ENCODE measurements around the gene MALT1.
"Not testable (repeated sequence)": the region's sequence is repeated elsewhere in the genome, so short reads cannot be mapped to it uniquely, and the experiment has no call there.

MALT1 gene

DNA sequence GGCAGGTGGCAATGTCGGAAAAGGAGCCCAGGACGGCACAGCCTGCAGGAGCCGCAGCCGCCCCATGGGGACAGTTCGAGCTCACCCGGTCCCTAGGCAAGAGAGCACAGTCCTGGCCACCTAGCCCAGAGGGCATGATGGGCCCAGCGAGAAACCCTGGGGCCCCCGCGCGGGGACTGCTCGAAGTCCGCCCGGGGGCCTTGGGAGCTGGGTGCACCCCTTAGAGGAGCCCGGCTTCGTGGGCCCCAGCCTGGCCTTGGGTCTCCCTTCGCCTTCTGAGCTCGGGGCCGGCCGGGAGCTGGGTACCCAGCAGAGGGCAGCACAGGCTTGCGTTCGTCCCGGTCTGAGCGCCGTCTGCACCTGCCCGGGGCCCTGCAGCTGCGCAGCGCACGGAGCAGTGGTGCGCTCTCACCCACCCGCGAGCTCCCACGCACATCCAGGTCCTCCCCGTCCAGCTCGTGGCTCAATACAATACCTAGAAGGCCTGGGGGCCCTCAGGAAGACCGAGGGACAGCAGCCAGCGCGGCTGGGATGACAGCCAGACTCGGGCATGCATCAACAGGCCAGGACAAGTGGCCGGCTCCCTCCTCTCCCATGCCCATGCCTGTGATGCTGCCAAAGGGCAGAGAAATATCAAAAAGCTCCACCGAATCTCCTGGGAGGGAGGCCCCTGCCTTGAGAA, 97.2 kb downstream of the MALT1 start:
- peaks cover 83% of the 10 kb centered on the region for H3K27me3 Mint-ChIP-seq
- no peaks in the 10 kb centered on the region for H3K9me3 Mint-ChIP-seq
- DNase-seq = peak; percentile 81
- CTCF ChIA-PET = interaction anchor here (0.5 to 11.4 kb wide), 24 partner anchors 9 to 535 kb away, joined by 3 to 351 read pairs (median 4); no protein-coding TSS in a partner anchor
- no peak overlapping the region for H3K27ac Mint-ChIP-seq
- H3K36me3 Mint-ChIP-seq = no peaks in the 10 kb centered on the region
- H3K4me1 Mint-ChIP-seq = peaks cover 20% of the 10 kb centered on the region
- no peak overlapping the region for H3K4me3 Mint-ChIP-seq

DNA sequence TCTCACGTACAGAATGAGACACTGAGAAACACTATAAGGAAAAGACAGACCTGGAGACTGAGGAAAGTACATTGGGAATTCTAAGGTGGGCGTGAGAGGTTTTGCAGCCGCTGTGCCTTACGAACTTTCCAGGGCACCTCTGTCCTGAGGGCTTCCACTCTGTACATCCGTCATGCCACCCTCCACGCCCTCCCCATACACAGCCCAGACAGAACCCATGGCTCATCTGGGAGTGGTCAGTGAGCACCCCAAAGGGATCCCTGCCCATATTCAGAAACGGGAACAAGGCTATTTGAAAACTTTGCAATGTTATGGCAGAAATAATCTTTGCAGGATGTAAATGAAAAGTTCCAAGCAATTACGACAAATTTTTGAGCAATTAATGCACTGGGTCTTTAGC, 98.1 kb downstream of the MALT1 start:
- Mint-ChIP-seq H3K4me1 (peaks cover 13% of the 10 kb centered on the region), H3K9me3 (no peaks in the 10 kb centered on the region), H3K4me3 (no peak overlapping the region), H3K36me3 (no peaks in the 10 kb centered on the region), H3K27ac (no peak overlapping the region), H3K27me3 (peaks cover 79% of the 10 kb centered on the region)
- no peak for DNase-seq
- CTCF ChIA-PET = interaction anchor here (0.9 to 11.4 kb wide), 12 partner anchors 9 to 315 kb away, joined by 4 to 351 read pairs (median 6); no protein-coding TSS in a partner anchor

DNA sequence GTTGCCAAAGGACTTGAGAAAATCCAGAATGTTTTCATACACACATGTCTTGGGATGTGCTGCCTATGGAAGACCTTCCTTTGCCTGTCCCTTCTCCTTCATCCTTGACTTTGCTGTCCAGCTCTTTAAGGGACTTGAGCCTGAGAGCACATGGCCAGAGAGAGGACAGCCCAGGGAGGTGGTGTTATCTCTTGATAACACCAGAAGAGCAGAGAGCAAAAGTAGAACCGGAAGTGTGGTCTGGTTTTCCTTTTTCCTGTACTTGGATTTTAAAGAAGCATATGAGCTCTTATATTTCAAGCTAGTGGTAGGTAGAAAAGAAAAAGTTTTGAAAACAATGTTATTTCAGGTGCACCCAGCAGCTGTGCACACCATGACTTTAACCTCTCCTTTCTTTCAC, 99.3 kb downstream of the MALT1 start:
- Mint-ChIP-seq H3K36me3 (no peaks in the 10 kb centered on the region), H3K9me3 (no peaks in the 10 kb centered on the region), H3K4me1 (peaks cover 12% of the 10 kb centered on the region), H3K4me3 (no peak overlapping the region), H3K27ac (no peak overlapping the region), H3K27me3 (peaks cover 70% of the 10 kb centered on the region)
- CTCF ChIA-PET = interaction anchor here (1.2 to 11.4 kb wide), 5 partner anchors 11 to 300 kb away, joined by 6 to 351 read pairs (median 33); no protein-coding TSS in a partner anchor
- no peak for DNase-seq

DNA sequence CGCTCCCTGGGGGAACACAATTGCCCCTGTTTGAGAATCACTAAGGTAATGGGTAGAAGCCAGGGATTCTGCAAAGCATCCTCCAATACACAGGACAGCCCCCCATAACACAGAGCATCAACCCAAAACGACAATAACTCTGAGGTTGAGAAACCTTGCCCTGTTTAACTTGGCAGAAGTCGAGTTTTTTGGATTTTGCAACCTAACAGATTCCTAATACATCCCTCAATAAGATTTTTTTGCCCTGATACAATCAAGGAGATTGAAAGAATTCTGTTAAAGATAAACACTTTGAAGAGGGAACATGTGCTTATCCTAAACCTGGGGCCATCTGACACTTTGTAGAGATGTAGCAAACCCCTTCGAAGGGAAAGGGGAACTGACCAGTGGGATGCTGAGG, 100.9 kb downstream of the MALT1 start:
- no peak for DNase-seq
- Mint-ChIP-seq H3K36me3 (no peaks in the 10 kb centered on the region), H3K9me3 (no peaks in the 10 kb centered on the region), H3K4me3 (no peak overlapping the region), H3K4me1 (peaks cover 12% of the 10 kb centered on the region), H3K27ac (no peak overlapping the region), H3K27me3 (peaks cover 65% of the 10 kb centered on the region)
- CTCF ChIA-PET = no interaction called here

DNA sequence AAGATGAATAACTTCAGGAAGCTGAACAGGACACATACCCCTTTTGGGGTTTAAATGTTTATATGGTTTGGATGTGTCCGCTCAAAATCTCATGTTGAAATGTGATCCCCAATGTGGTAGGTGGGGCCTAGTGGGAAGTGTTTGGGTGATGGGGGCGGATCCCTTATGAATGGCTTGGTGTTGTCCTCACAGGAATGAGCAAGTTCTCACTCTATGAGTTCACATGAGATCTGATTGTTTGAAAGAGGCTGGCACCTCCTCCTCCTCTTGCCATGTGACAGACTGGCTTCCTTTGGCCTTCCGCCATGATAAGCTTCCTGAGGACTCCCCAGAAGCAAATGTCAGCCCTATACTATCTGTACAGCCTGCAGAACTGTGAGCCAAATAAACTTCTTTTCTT, 104.8 kb downstream of the MALT1 start:
- peaks cover under 1% of the 10 kb centered on the region for H3K4me1 Mint-ChIP-seq
- no peaks in the 10 kb centered on the region for H3K36me3 Mint-ChIP-seq
- H3K27ac Mint-ChIP-seq = no peak overlapping the region
- H3K9me3 Mint-ChIP-seq = no peaks in the 10 kb centered on the region
- peaks cover 61% of the 10 kb centered on the region for H3K27me3 Mint-ChIP-seq
- DNase-seq = no peak
- CTCF ChIA-PET = interaction anchor here (0.6 to 0.8 kb wide), 3 partner anchors 35 to 279 kb away, joined by 3 read pairs; no protein-coding TSS in a partner anchor
- no peak overlapping the region for H3K4me3 Mint-ChIP-seq

GRCh38 chr18:58776541-58776940, 105.3 kb downstream of the MALT1 start:
- H3K27ac Mint-ChIP-seq, H3K4me1 Mint-ChIP-seq, DNase-seq: not testable (repeated sequence)

DNA sequence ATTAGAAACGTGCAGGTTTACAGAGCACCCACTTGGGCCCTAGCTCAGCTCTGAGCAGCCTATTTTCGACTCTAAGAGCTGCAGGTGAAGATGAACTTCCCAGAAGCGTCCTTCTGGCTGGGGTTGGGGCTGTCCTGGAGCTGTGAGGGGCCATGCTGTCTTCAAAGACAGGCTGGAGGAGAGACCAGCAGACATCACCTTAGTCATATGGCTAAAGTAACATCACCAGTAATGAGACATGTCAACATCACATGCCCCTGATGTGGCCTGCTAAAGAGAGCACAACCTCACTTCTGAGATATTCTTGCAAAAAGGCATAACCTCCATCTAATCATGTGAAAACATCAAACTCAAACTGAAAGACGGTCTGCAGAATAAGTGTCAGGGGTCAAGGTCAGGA, 106.2 kb downstream of the MALT1 start:
- H3K27ac Mint-ChIP-seq = no peak overlapping the region
- H3K4me1 Mint-ChIP-seq = no peaks in the 10 kb centered on the region
- H3K27me3 Mint-ChIP-seq = peaks cover 57% of the 10 kb centered on the region
- no peak overlapping the region for H3K4me3 Mint-ChIP-seq
- CTCF ChIA-PET = interaction anchor here (0.8 to 1.7 kb wide), 4 partner anchors 8 to 287 kb away, joined by 3 to 5 read pairs (median 4); no protein-coding TSS in a partner anchor
- no peaks in the 10 kb centered on the region for H3K9me3 Mint-ChIP-seq
- no peaks in the 10 kb centered on the region for H3K36me3 Mint-ChIP-seq
- DNase-seq = no peak

More at GRCh38 chr18:58776541-58776940, 105.3 kb downstream of the MALT1 start:
- not testable (repeated sequence) for H3K36me3 Mint-ChIP-seq, H3K9me3 Mint-ChIP-seq, H3K4me3 Mint-ChIP-seq
- CTCF ChIA-PET = interaction anchor here (0.6 kb wide), 3 partner anchors 35 to 292 kb away, joined by 3 read pairs; no protein-coding TSS in a partner anchor
- peaks cover 59% of the 10 kb centered on the region for H3K27me3 Mint-ChIP-seq

GRCh38 chr18:58779529-58779928, 108.3 kb downstream of the MALT1 start:
- DNase-seq = no peak
- no peaks in the 10 kb centered on the region for H3K36me3 Mint-ChIP-seq
- CTCF ChIA-PET = interaction anchor here (0.8 to 4.5 kb wide), 5 partner anchors 10 to 292 kb away, joined by 3 to 33 read pairs (median 12); no protein-coding TSS in a partner anchor
- peaks cover 61% of the 10 kb centered on the region for H3K27me3 Mint-ChIP-seq
- H3K4me3 Mint-ChIP-seq = no peak overlapping the region
- H3K9me3 Mint-ChIP-seq = no peaks in the 10 kb centered on the region
- no peak overlapping the region for H3K27ac Mint-ChIP-seq
- H3K4me1 Mint-ChIP-seq = no peaks in the 10 kb centered on the region

GRCh38 chr18:58780045-58780444, 108.8 kb downstream of the MALT1 start:
- Mint-ChIP-seq H3K27ac (no peak overlapping the region), H3K36me3 (no peaks in the 10 kb centered on the region), H3K27me3 (peaks cover 66% of the 10 kb centered on the region), H3K4me3 (no peak overlapping the region), H3K4me1 (no peaks in the 10 kb centered on the region), H3K9me3 (no peaks in the 10 kb centered on the region)
- CTCF ChIA-PET = interaction anchor here (0.8 to 4.5 kb wide), 5 partner anchors 10 to 292 kb away, joined by 3 to 33 read pairs (median 12); no protein-coding TSS in a partner anchor
- DNase-seq = no peak

DNA sequence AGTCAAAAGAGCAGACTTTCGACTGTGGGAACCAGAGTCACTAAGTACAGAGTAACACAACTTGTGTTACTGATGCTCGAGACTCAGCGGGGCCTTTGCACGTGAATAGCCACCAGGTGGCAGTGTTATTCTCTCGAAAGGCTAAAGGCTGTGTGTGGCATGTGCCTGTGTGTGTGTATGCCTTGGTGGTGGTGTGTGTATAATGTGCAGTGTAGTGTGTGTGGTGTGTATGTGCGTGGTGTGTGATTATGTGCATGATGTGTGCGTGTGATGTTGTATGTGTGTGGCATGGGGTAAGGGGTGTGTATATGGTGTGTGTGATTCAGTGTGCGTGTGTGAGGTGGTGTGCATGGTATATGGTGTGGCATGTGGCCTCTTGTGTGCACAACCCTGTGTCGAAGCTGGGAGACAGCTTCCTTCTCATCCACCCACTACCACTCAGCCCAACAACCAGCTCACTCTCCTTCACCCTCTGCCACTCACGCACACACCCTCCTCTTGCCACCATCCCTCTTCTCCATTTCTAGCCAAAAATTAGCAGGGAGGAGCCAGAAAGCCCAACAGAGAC, 110.4 kb downstream of the MALT1 start:
- CTCF ChIA-PET = interaction anchor here (0.6 to 4.5 kb wide), 11 partner anchors 12 to 388 kb away, joined by 3 to 51 read pairs (median 5); no protein-coding TSS in a partner anchor
- no peaks in the 10 kb centered on the region for H3K36me3 Mint-ChIP-seq
- no peak overlapping the region for H3K4me3 Mint-ChIP-seq
- DNase-seq = peak; percentile 79
- H3K9me3 Mint-ChIP-seq = no peaks in the 10 kb centered on the region
- no peak overlapping the region for H3K27ac Mint-ChIP-seq
- peaks cover 61% of the 10 kb centered on the region for H3K27me3 Mint-ChIP-seq
- no peaks in the 10 kb centered on the region for H3K4me1 Mint-ChIP-seq

DNA sequence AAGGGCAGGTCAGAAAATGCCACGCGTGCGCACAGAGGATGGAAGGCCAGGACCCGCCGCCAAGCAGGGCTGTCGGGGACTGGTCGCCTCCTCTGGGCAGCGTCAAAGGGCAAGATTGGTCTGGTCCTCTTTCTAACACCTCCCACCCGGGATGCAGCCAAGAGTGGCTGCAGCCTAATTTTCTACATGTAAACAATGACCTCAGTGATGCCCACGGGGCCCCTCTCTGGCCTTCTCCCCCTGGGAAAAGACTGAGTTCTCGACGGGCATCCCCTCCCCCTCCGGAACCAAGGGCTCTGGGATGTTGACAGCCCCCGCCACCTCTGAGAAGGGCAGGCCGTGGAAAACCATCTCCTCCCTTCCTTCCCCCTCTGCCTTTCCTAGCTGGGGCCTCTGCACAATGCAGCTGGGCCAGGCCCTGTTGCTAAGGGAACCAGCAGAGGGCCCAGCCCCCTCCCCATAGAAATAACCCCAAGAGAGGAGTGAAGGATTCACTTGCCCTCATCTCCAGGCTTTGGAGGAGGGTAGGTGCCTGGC, 113.4 kb downstream of the MALT1 start:
- Mint-ChIP-seq H3K9me3 (no peaks in the 10 kb centered on the region), H3K36me3 (no peaks in the 10 kb centered on the region), H3K27me3 (peaks cover 52% of the 10 kb centered on the region), H3K27ac (no peak overlapping the region), H3K4me1 (no peaks in the 10 kb centered on the region), H3K4me3 (no peak overlapping the region)
- CTCF ChIA-PET = interaction anchor here (4.4 kb wide), 1 partner anchor 286 kb away, joined by 51 read pairs; no protein-coding TSS in a partner anchor
- no peak for DNase-seq

DNA sequence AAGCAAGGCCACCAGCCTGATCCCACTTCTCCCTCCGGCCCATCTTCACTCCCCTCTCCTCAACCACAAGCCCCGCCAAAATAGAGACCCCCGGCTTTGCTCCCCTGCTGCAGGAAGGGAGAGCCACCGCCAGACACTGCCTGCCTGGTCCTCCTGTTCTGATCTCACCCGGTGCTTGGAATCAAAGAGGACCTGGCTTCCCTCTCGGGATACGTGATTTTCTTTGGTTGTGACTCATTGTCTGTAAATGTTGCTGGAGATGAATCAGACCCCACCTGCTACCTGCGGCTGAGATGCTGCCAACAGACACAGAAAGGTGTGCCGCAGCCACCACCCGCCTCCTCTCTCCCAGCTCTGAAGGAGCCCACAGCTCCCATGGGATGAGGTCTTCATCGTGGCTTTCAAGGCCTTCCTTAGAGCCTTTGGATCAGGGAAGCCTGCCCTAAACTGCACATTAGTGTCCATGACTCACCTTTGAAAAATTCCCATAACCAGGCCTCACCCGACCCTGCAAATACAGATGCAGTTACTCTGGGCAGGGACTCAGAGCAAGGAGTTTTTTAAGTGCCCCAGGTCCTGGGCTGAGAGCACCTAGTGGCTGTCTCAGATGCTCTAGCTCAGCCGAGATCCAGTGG, 114.0 kb downstream of the MALT1 start:
- Mint-ChIP-seq H3K4me3 (no peak overlapping the region), H3K4me1 (no peaks in the 10 kb centered on the region), H3K36me3 (no peaks in the 10 kb centered on the region), H3K27ac (no peak overlapping the region), H3K9me3 (no peaks in the 10 kb centered on the region), H3K27me3 (peaks cover 55% of the 10 kb centered on the region)
- CTCF ChIA-PET = interaction anchor here (0.5 kb wide), 1 partner anchor 223 kb away, joined by 3 read pairs; no protein-coding TSS in a partner anchor
- DNase-seq = no peak

- Mint-ChIP-seq H3K27me3 (peaks cover 50% of the 10 kb centered on the region), H3K4me3 (no peak overlapping the region), H3K27ac (no peak overlapping the region), H3K9me3 (no peaks in the 10 kb centered on the region), H3K36me3 (no peaks in the 10 kb centered on the region), H3K4me1 (no peaks in the 10 kb centered on the region)
- CTCF ChIA-PET = interaction anchor here (0.5 to 1.4 kb wide), 3 partner anchors 18 to 285 kb away, joined by 3 to 9 read pairs (median 3); no protein-coding TSS in a partner anchor
- DNase-seq = no peak
Measured at GRCh38 chr18:58785870-58786269, 114.6 kb downstream of the MALT1 start.

All from activated naive CD4-positive, alpha-beta T cell treated with anti-CD3 and anti-CD28 coated beads, Interleukin-2, amount 10 ng/mL, durations not matched to agents 7 days and 5 days (primary cell).